ENCODE data around the gene AHSG. TPM values are rescaled to one million over a fixed set of nuclear protein-coding genes. Genes with fewer than 3 reads are reported as not detected.

The AHSG gene
- total RNA-seq, 1 experiment from 2014 or later = not detected

- H3K27me3 Mint-ChIP-seq (ENCODE audit: insufficient read depth, unreplicated experiment) = no peaks in the 10 kb centered on the region
- POLR2A ChIA-PET = interaction anchor here (0.5 to 14.3 kb wide), 15 partner anchors 8 to 483 kb away, joined by 4 to 161 read pairs (median 4); partner anchors contain the start of genes DNAJB11, EIF4A2, RFC4 and TBCCD1
- no peaks in the 10 kb centered on the region for H3K9me3 Mint-ChIP-seq (ENCODE audit: unreplicated experiment)
- H3K36me3 Mint-ChIP-seq (ENCODE audit: insufficient read depth, unreplicated experiment) = peaks cover 10% of the 10 kb centered on the region
- DNase-seq (ENCODE audit: unreplicated experiment) = no peak
- H3K27ac Mint-ChIP-seq (ENCODE audit: low read depth, unreplicated experiment) = peak overlapping the region; percentile 61
- peaks cover 25% of the 10 kb centered on the region for H3K4me1 Mint-ChIP-seq (ENCODE audit: insufficient read depth, unreplicated experiment)
- no peak for TF ChIP-seq CTCF (IDR thresholded peaks at IDR 0.05; ENCODE audit: unreplicated experiment)
- BruUV-seq (replicated peaks) = no TSS peak
- H3K4me3 Mint-ChIP-seq (ENCODE audit: unreplicated experiment) = no peak overlapping the region
- intact Hi-C loops (cut with micrococcal nuclease) = no loop called here
- CTCF ChIA-PET = interaction anchor here (0.6 to 9.6 kb wide), 7 partner anchors 8 to 231 kb away, joined by 3 to 100 read pairs (median 8); partner anchors contain the start of gene AHSG
Observed at GRCh38 chr3:186590580-186591295, 22.1 kb upstream of the AHSG start.

DNA sequence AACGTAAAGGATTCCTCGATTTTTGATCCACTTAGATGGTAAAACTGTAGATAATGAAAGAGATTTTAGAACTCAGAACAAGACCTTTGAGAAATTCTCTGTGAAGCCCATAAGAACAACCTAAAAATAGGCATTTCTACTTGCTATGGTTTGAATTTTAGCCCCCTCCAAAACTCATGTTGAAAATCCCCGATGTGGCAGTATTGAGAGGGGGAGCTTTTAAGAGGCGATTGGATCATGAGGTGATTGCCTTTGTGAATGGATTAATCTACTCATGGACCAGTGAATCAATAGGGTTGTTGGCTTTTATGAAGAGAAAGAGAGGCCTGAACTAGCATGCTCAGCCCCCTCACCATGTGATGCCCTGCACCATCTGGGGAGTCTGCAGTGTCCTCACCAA is 20.2 kb upstream of the AHSG start:
- Mint-ChIP-seq H3K9me3 (ENCODE audit: unreplicated experiment) (no peaks in the 10 kb centered on the region), H3K27me3 (ENCODE audit: insufficient read depth, unreplicated experiment) (no peaks in the 10 kb centered on the region), H3K4me1 (ENCODE audit: insufficient read depth, unreplicated experiment) (peaks cover 31% of the 10 kb centered on the region), H3K36me3 (ENCODE audit: insufficient read depth, unreplicated experiment) (no peaks in the 10 kb centered on the region), H3K27ac (ENCODE audit: low read depth, unreplicated experiment) (no peak overlapping the region), H3K4me3 (ENCODE audit: unreplicated experiment) (no peak overlapping the region)
- no peak for TF ChIP-seq CTCF (IDR thresholded peaks at IDR 0.05; ENCODE audit: unreplicated experiment)
- no TSS peak for BruUV-seq (replicated peaks)
- CTCF ChIA-PET = interaction anchor here (0.6 to 9.6 kb wide), 3 partner anchors 22 to 1905 kb away, joined by 3 to 100 read pairs (median 3); partner anchors contain the start of gene AHSG
- intact Hi-C loops (cut with micrococcal nuclease) = no loop called here
- POLR2A ChIA-PET = interaction anchor here (14.3 kb wide), 1 partner anchor 23 kb away, joined by 161 read pairs; the partner anchor contains the start of genes DNAJB11 and TBCCD1
- DNase-seq (ENCODE audit: unreplicated experiment) = no peak

DNA sequence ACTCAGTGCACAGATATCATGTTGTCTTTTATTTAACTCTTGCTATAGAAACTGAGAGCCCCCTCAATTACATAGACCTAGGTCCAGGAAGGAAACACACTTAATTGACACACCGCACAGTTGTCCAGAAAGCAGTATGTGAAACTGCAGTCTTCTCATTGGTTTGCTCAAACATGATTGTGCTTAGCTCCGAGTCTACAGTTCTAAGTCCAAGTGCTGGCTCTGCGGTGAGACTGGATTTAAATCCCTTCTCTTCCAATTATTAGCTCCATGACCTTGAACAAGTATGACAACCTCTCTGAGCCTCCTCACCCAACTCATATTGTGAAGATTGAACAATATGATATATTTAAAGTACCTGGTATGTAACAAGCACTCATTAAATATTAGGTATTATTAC is 19.0 kb upstream of the AHSG start:
- intact Hi-C loops (cut with micrococcal nuclease) = no loop called here
- no peaks in the 10 kb centered on the region for H3K36me3 Mint-ChIP-seq (ENCODE audit: insufficient read depth, unreplicated experiment)
- CTCF ChIA-PET = interaction anchor here (0.7 to 9.6 kb wide), 3 partner anchors 10 to 21 kb away, joined by 3 to 100 read pairs (median 6); partner anchors contain the start of gene AHSG
- no peaks in the 10 kb centered on the region for H3K27me3 Mint-ChIP-seq (ENCODE audit: insufficient read depth, unreplicated experiment)
- no peaks in the 10 kb centered on the region for H3K9me3 Mint-ChIP-seq (ENCODE audit: unreplicated experiment)
- POLR2A ChIA-PET = no interaction called here
- DNase-seq (ENCODE audit: unreplicated experiment) = no peak
- no TSS peak for BruUV-seq (replicated peaks)
- peaks cover 32% of the 10 kb centered on the region for H3K4me1 Mint-ChIP-seq (ENCODE audit: insufficient read depth, unreplicated experiment)
- no peak overlapping the region for H3K27ac Mint-ChIP-seq (ENCODE audit: low read depth, unreplicated experiment)
- no peak for TF ChIP-seq CTCF (IDR thresholded peaks at IDR 0.05; ENCODE audit: unreplicated experiment)
- no peak overlapping the region for H3K4me3 Mint-ChIP-seq (ENCODE audit: unreplicated experiment)

- CTCF ChIA-PET = interaction anchor here (0.7 to 9.6 kb wide), 3 partner anchors 15 to 29 kb away, joined by 3 to 100 read pairs (median 6); partner anchors contain the start of gene AHSG
- no peak for DNase-seq (ENCODE audit: unreplicated experiment)
- H3K27me3 Mint-ChIP-seq (ENCODE audit: insufficient read depth, unreplicated experiment) = no peaks in the 10 kb centered on the region
- no TSS peak for BruUV-seq (replicated peaks)
- peaks cover 36% of the 10 kb centered on the region for H3K4me1 Mint-ChIP-seq (ENCODE audit: insufficient read depth, unreplicated experiment)
- intact Hi-C loops (cut with micrococcal nuclease) = no loop called here
- H3K36me3 Mint-ChIP-seq (ENCODE audit: insufficient read depth, unreplicated experiment) = no peaks in the 10 kb centered on the region
- no peak for TF ChIP-seq CTCF (IDR thresholded peaks at IDR 0.05; ENCODE audit: unreplicated experiment)
- POLR2A ChIA-PET = no interaction called here
- no peaks in the 10 kb centered on the region for H3K9me3 Mint-ChIP-seq (ENCODE audit: unreplicated experiment)
- no peak overlapping the region for H3K4me3 Mint-ChIP-seq (ENCODE audit: unreplicated experiment)
- no peak overlapping the region for H3K27ac Mint-ChIP-seq (ENCODE audit: low read depth, unreplicated experiment)
Observed at GRCh38 chr3:186594591-186595113, 18.2 kb upstream of the AHSG start.

Data from MCF 10A (cell line).